Measurements from ENCODE around the gene SOHLH2.

GRCh38 chr13:36158611-36159010 is 55.7 kb downstream of the SOHLH2 start:
- TF ChIP-seq POLR2A (IDR thresholded peaks at IDR 0.05; ENCODE audit: extremely low read depth, insufficient read length) (no peak), CTCF (IDR thresholded peaks at IDR 0.05; ENCODE audit: low read depth, low read length) (no peak), MYC (IDR thresholded peaks at IDR 0.05; ENCODE audit: low read depth, low read length) (no peak)
- TF ChIP-seq, protein P1, sequence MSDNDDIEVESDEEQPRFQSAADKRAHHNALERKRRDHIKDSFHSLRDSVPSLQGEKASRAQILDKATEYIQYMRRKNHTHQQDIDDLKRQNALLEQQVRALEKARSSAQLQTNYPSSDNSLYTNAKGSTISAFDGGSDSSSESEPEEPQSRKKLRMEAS (IDR thresholded peaks at IDR 0.05; ENCODE audit: low read depth, low read length): no peak
